ENCODE measurements around the gene PRCC. TPM values are rescaled to one million over a fixed set of nuclear protein-coding genes. Genes with fewer than 3 reads are reported as not detected.

PRCC gene
- total and polyA plus RNA-seq, 2 of the 13 experiments (the other 11 are each of a cell fraction or from before 2014, with no cell fraction given) = 24.2 to 40.5 TPM

- TF ChIP-seq, protein P1, sequence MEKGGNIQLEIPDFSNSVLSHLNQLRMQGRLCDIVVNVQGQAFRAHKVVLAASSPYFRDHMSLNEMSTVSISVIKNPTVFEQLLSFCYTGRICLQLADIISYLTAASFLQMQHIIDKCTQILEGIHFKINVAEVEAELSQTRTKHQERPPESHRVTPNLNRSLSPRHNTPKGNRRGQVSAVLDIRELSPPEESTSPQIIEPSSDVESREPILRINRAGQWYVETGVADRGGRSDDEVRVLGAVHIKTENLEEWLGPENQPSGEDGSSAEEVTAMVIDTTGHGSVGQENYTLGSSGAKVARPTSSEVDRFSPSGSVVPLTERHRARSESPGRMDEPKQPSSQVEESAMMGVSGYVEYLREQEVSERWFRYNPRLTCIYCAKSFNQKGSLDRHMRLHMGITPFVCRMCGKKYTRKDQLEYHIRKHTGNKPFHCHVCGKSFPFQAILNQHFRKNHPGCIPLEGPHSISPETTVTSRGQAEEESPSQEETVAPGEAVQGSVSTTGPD (CRISPR knock-in tag; IDR thresholded peaks at IDR 0.05) = no peak
- TF ChIP-seq PHF5A (CRISPR knock-in tag; IDR thresholded peaks at IDR 0.05; ENCODE audit: low read depth, unreplicated experiment) = no peak
- no peak for TF ChIP-seq SRSF1 (optimal IDR thresholded peaks at IDR 0.05; ENCODE audit: low read depth, low read length)
- TF ChIP-seq ZNF878 (CRISPR knock-in tag; IDR thresholded peaks at IDR 0.05) = no peak
- TF ChIP-seq ZNF607 (CRISPR knock-in tag; IDR thresholded peaks at IDR 0.05; ENCODE audit: borderline replicate concordance) = 0 out of 2 replicates have a peak, but pooled peaks have one; percentile 52
- TF ChIP-seq HOMEZ (CRISPR knock-in tag; IDR thresholded peaks at IDR 0.05; ENCODE audit: low read depth) = no peak
- TF ChIP-seq IKZF1 (IDR thresholded peaks at IDR 0.05) = no peak
- TF ChIP-seq, protein P2, sequence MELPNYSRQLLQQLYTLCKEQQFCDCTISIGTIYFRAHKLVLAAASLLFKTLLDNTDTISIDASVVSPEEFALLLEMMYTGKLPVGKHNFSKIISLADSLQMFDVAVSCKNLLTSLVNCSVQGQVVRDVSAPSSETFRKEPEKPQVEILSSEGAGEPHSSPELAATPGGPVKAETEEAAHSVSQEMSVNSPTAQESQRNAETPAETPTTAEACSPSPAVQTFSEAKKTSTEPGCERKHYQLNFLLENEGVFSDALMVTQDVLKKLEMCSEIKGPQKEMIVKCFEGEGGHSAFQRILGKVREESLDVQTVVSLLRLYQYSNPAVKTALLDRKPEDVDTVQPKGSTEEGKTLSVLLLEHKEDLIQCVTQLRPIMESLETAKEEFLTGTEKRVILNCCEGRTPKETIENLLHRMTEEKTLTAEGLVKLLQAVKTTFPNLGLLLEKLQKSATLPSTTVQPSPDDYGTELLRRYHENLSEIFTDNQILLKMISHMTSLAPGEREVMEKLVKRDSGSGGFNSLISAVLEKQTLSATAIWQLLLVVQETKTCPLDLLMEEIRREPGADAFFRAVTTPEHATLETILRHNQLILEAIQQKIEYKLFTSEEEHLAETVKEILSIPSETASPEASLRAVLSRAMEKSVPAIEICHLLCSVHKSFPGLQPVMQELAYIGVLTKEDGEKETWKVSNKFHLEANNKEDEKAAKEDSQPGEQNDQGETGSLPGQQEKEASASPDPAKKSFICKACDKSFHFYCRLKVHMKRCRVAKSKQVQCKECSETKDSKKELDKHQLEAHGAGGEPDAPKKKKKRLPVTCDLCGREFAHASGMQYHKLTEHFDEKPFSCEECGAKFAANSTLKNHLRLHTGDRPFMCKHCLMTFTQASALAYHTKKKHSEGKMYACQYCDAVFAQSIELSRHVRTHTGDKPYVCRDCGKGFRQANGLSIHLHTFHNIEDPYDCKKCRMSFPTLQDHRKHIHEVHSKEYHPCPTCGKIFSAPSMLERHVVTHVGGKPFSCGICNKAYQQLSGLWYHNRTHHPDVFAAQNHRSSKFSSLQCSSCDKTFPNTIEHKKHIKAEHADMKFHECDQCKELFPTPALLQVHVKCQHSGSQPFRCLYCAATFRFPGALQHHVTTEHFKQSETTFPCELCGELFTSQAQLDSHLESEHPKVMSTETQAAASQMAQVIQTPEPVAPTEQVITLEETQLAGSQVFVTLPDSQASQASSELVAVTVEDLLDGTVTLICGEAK (IDR thresholded peaks at IDR 0.05) = no peak
- TF ChIP-seq, protein P2 (CRISPR knock-in tag; IDR thresholded peaks at IDR 0.05) = no peak
- TF ChIP-seq MTF1 (CRISPR knock-in tag; IDR thresholded peaks at IDR 0.05) = no peak
- no peak; the same call in 1 of the 2 replicates for TF ChIP-seq FOXP4 (CRISPR knock-in tag; IDR thresholded peaks at IDR 0.05)
- TF ChIP-seq ZSCAN12 (CRISPR knock-in tag; IDR thresholded peaks at IDR 0.05) = no peak
- TF ChIP-seq PCBP1 (IDR thresholded peaks at IDR 0.05; ENCODE audit: borderline replicate concordance, low read depth, low read length) = no peak
- TF ChIP-seq GATAD1 (CRISPR knock-in tag; IDR thresholded peaks at IDR 0.05) = no peak
- TF ChIP-seq THAP7 (CRISPR knock-in tag; IDR thresholded peaks at IDR 0.05) = no peak
Measured at GRCh38 chr1:156749419-156750118, 17.8 kb upstream of the PRCC start (continued).
